SU-DHL-6 (cell line): Measurements from ENCODE around the gene SLC2A8.

Experiments
- H2AFZ ChIP-seq: fragments of 200-600 bp; sonication (generic); 2 replicates; pipeline ENCODE4 v1.6.1; 2014; ENCODE audit warnings: low read depth, mild to moderate bottlenecking, moderate library complexity, mixed read lengths, antibody characterized with exemption, low read length; ENCODE audit not compliant: severe bottlenecking
- H3F3A ChIP-seq: fragments of 200-600 bp; shearing (Covaris generic); 2 replicates; pipeline ENCODE4 v1.6.0; 2016; ENCODE audit warnings: antibody characterized with exemption, mild to moderate bottlenecking; ENCODE audit not compliant: insufficient read depth
- H3K27ac ChIP-seq: fragments of 200-600 bp; sonication (generic); 2 replicates; pipeline ENCODE4 v1.5.1; 2016; ENCODE audit warnings: low read depth, mild to moderate bottlenecking, low read length, moderate library complexity, mixed read lengths
- H3K27me3 ChIP-seq: fragments of 200-600 bp; sonication (generic), shearing (Covaris generic); 2 replicates; pipeline ENCODE4 v1.6.0; 2014; ENCODE audit warnings: mild to moderate bottlenecking, low read length
- H3K36me3 ChIP-seq: fragments of 200-600 bp; sonication (generic); 2 replicates; pipeline ENCODE4 v1.6.1; 2014; ENCODE audit warnings: mild to moderate bottlenecking, low read length, mixed read lengths
- H3K4me2 ChIP-seq: fragments of 300-600, 200-600 bp; shearing (Covaris generic), sonication (generic); 2 replicates; pipeline ENCODE4 v1.6.0; 2014; ENCODE audit warnings: low read length, low read depth, mild to moderate bottlenecking; ENCODE audit not compliant: poor library complexity, severe bottlenecking
- H3K4me3 ChIP-seq: fragments of 200-600 bp; sonication (generic); 2 replicates; pipeline ENCODE4 v1.5.1; 2014; ENCODE audit warnings: antibody characterized with exemption, low read length, mild to moderate bottlenecking, mixed read lengths; ENCODE audit not compliant: insufficient read depth, poor library complexity, severe bottlenecking
- H3K79me2 ChIP-seq: fragments of 200-600 bp; sonication (generic); 2 replicates; pipeline ENCODE4 v1.6.1; 2014; ENCODE audit warnings: mild to moderate bottlenecking, low read length, moderate library complexity; ENCODE audit not compliant: insufficient read depth
- H3K9ac ChIP-seq: fragments of 200-600 bp; sonication (generic); 2 replicates; pipeline ENCODE4 v1.7.0; 2014; ENCODE audit warnings: mild to moderate bottlenecking, low read length
- H3K9me2 ChIP-seq: fragments of 200-600 bp; sonication (generic); replicated peaks from 2 replicates; pipeline ENCODE4 v1.6.1; 2014; ENCODE audit warnings: low read length; ENCODE audit not compliant: insufficient read depth
- H3K9me3 ChIP-seq: fragments of 200-600 bp; sonication (generic); 2 replicates; pipeline ENCODE4 v1.6.1; 2014; ENCODE audit warnings: low read length, mixed read lengths; ENCODE audit not compliant: insufficient read depth
- H4K20me1 ChIP-seq: fragments of 200-600 bp; sonication (generic); 2 replicates; pipeline ENCODE4 v1.6.1; 2014; ENCODE audit warnings: low read depth, mild to moderate bottlenecking, antibody characterized with exemption, low read length, moderate library complexity, mixed read lengths
- CTCF ChIP-seq: fragments of 200-600 bp; sonication (generic); IDR thresholded peaks from one replicate; pipeline ENCODE4 v1.5.1; 2017; ENCODE audit warnings: antibody characterized with exemption, mild to moderate bottlenecking, low read length, moderate library complexity; ENCODE audit not compliant: insufficient read depth, poor library complexity, severe bottlenecking
- EZH2phosphoT487 ChIP-seq: fragments of 200-600 bp; sonication (generic), shearing (Covaris generic); conservative IDR thresholded peaks from 2 replicates; pipeline ENCODE4 v1.6.1; 2018; ENCODE audit warnings: mild to moderate bottlenecking, antibody characterized with exemption, low read length, moderate library complexity, mixed read lengths

SLC2A8 gene

GRCh38 chr9:127358023-127358535 lies 38.9 kb upstream of the SLC2A8 start:
- no peaks in the 10 kb centered on the region for H3K9me2 ChIP-seq
- H3K27ac ChIP-seq = no peak overlapping the region
- H3K36me3 ChIP-seq = no peaks in the 10 kb centered on the region
- no peaks in the 10 kb centered on the region for H4K20me1 ChIP-seq
- H3K4me3 ChIP-seq = no peak overlapping the region
- H3K9ac ChIP-seq = no peak overlapping the region
- H2AFZ ChIP-seq = no peak overlapping the region
- no peaks in the 10 kb centered on the region for H3F3A ChIP-seq
- H3K9me3 ChIP-seq = no peaks in the 10 kb centered on the region
- no peaks in the 10 kb centered on the region for H3K79me2 ChIP-seq
- TF ChIP-seq CTCF (no peak), EZH2phosphoT487 (no peak)
- H3K4me2 ChIP-seq = no peak overlapping the region
- H3K27me3 ChIP-seq = no peaks in the 10 kb centered on the region

- no peak for TF ChIP-seq CTCF
- TF ChIP-seq EZH2phosphoT487 = no peak
- H3K9me2 ChIP-seq = no peaks in the 10 kb centered on the region
Measured at GRCh38 chr9:127358770-127359169, 38.2 kb upstream of the SLC2A8 start.

GRCh38 chr9:127360250-127360649 lies 36.7 kb upstream of the SLC2A8 start:
- Histone ChIP-seq H3K79me2 (no peaks in the 10 kb centered on the region), H3K4me2 (no peak overlapping the region), H4K20me1 (no peaks in the 10 kb centered on the region), H3K9ac (no peak overlapping the region), H3K4me3 (no peak overlapping the region), H3K9me3 (no peaks in the 10 kb centered on the region), H3F3A (no peaks in the 10 kb centered on the region), H3K36me3 (no peaks in the 10 kb centered on the region), H2AFZ (no peak overlapping the region), H3K27ac (no peak overlapping the region), H3K27me3 (no peaks in the 10 kb centered on the region), H3K9me2 (no peaks in the 10 kb centered on the region)
- TF ChIP-seq EZH2phosphoT487 (no peak), CTCF (no peak)

More at GRCh38 chr9:127358770-127359169, 38.2 kb upstream of the SLC2A8 start:
- Histone ChIP-seq H3K4me2 (no peak overlapping the region), H4K20me1 (no peaks in the 10 kb centered on the region), H3K27ac (no peak overlapping the region), H3K36me3 (no peaks in the 10 kb centered on the region), H3K79me2 (no peaks in the 10 kb centered on the region), H2AFZ (no peak overlapping the region), H3K9ac (no peak overlapping the region), H3K9me3 (no peaks in the 10 kb centered on the region), H3K27me3 (no peaks in the 10 kb centered on the region), H3F3A (no peaks in the 10 kb centered on the region), H3K4me3 (no peak overlapping the region)
